HepG2 (cell line): ENCODE measurements around the gene TFDP1. TPM values are rescaled to one million over a fixed set of nuclear protein-coding genes. Genes with fewer than 3 reads are reported as not detected.

ENCODE experiments used
- AHR ChIP-seq: IDR thresholded peaks from 2 replicates; pipeline ENCODE4 v1.6.1; 2018; ENCODE audit warnings: missing genetic modification reagents, missing compliant biosample characterization
- ARHGAP35 ChIP-seq: sonication (generic); formaldehyde crosslinking; IDR thresholded peaks from 2 replicates; pipeline ENCODE4 v1.9.0; 2022; ENCODE audit warnings: mild to moderate bottlenecking, inconsistent platforms, moderate library complexity, missing genetic modification reagents, borderline replicate concordance
- KMT2B ChIP-seq: IDR thresholded peaks from 2 replicates; pipeline ENCODE4 v1.6.1; 2016; ENCODE audit warnings: missing genetic modification reagents, missing compliant biosample characterization
- PAX8 ChIP-seq: sonication (generic); formaldehyde crosslinking; IDR thresholded peaks from 2 replicates; pipeline ENCODE4 v1.8.0; 2022; ENCODE audit warnings: mild to moderate bottlenecking, missing genetic modification reagents, borderline replicate concordance
- ZBTB20 ChIP-seq: sonication (generic); formaldehyde crosslinking; IDR thresholded peaks from 2 replicates; pipeline ENCODE4 v1.8.1; 2023; ENCODE audit warnings: missing genetic modification reagents, low read depth, mild to moderate bottlenecking, borderline replicate concordance
- ZNF136 ChIP-seq: sonication (generic); formaldehyde crosslinking; IDR thresholded peaks from 2 replicates; pipeline ENCODE4 v1.8.1; 2022; ENCODE audit warnings: low read depth, mild to moderate bottlenecking, moderate library complexity, missing genetic modification reagents
- ZNF550 ChIP-seq: sonication (generic); formaldehyde crosslinking; IDR thresholded peaks from 2 replicates; pipeline ENCODE4 v1.4.0; 2020; ENCODE audit warnings: mild to moderate bottlenecking, missing genetic modification reagents, borderline replicate concordance
- ZNF576 ChIP-seq: sonication (generic); formaldehyde crosslinking; IDR thresholded peaks from 2 replicates; pipeline ENCODE4 v1.4.0; 2020; ENCODE audit warnings: mild to moderate bottlenecking, missing genetic modification reagents
- polyA plus RNA-seq, 8 experiments: library from polyadenylated mRNA; depleted of rRNA in 3 of 8; stranded (reverse) in 7 of 8; unstranded in 1 of 8; fragments of >200 nt; fragmentation: Illumina TruSeq in 4 of 8; extraction: Trizol in 4 of 8; gene quantifications; 2 replicates each; pipeline versions ENCODE4 v1.2.1 to v1.2.3, GENCODE V29; 2011 to 2016; ENCODE audit warnings: low read depth in 4 of 8, missing spikeins in 1 of 8, mixed read lengths in 1 of 8; ENCODE audit not compliant: insufficient read depth in 1 of 8
- total RNA-seq, 5 experiments: library from RNA; depleted of rRNA; stranded (reverse); fragments of >200 nt; fragmentation: Illumina TruSeq; extraction: Trizol; gene quantifications; 2 replicates each; pipeline ENCODE4 v1.2.3, GENCODE V29; 2016; ENCODE audit warnings: low read depth in 1 of 5
- TF ChIP-seq, protein P1 (sequence below): sonication (generic); formaldehyde crosslinking; IDR thresholded peaks from 2 replicates; pipeline ENCODE4 v1.4.0; 2020; ENCODE audit warnings: mild to moderate bottlenecking, missing genetic modification reagents
- TF ChIP-seq, protein P2 (sequence below): sonication (generic); formaldehyde crosslinking; IDR thresholded peaks from 2 replicates; pipeline ENCODE4 v1.4.0; 2020; ENCODE audit warnings: low read depth, missing genetic modification reagents
- TF ChIP-seq, protein P3 (sequence below): sonication (generic); formaldehyde crosslinking; conservative IDR thresholded peaks from 2 replicates; pipeline ENCODE4 v1.8.0; 2022; ENCODE audit warnings: low read depth, missing genetic modification reagents

Gene TFDP1
- total and polyA plus RNA-seq, 2 of the 13 experiments (the other 11 are each of a cell fraction or from before 2014, with no cell fraction given) = 38.0 to 84.2 TPM

- TF ChIP-seq ZNF576 (CRISPR knock-in tag) = no peak
- TF ChIP-seq KMT2B = no peak
- no peak for TF ChIP-seq ZNF136 (CRISPR knock-in tag)
- TF ChIP-seq, protein P1, sequence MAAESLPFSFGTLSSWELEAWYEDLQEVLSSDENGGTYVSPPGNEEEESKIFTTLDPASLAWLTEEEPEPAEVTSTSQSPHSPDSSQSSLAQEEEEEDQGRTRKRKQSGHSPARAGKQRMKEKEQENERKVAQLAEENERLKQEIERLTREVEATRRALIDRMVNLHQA = no peak
- TF ChIP-seq ZBTB20 (CRISPR knock-in tag) = no peak
- TF ChIP-seq ZNF550 (CRISPR knock-in tag) = no peak
- TF ChIP-seq ARHGAP35 (CRISPR knock-in tag) = no peak
- TF ChIP-seq AHR (CRISPR knock-in tag) = no peak
- TF ChIP-seq, protein P2, sequence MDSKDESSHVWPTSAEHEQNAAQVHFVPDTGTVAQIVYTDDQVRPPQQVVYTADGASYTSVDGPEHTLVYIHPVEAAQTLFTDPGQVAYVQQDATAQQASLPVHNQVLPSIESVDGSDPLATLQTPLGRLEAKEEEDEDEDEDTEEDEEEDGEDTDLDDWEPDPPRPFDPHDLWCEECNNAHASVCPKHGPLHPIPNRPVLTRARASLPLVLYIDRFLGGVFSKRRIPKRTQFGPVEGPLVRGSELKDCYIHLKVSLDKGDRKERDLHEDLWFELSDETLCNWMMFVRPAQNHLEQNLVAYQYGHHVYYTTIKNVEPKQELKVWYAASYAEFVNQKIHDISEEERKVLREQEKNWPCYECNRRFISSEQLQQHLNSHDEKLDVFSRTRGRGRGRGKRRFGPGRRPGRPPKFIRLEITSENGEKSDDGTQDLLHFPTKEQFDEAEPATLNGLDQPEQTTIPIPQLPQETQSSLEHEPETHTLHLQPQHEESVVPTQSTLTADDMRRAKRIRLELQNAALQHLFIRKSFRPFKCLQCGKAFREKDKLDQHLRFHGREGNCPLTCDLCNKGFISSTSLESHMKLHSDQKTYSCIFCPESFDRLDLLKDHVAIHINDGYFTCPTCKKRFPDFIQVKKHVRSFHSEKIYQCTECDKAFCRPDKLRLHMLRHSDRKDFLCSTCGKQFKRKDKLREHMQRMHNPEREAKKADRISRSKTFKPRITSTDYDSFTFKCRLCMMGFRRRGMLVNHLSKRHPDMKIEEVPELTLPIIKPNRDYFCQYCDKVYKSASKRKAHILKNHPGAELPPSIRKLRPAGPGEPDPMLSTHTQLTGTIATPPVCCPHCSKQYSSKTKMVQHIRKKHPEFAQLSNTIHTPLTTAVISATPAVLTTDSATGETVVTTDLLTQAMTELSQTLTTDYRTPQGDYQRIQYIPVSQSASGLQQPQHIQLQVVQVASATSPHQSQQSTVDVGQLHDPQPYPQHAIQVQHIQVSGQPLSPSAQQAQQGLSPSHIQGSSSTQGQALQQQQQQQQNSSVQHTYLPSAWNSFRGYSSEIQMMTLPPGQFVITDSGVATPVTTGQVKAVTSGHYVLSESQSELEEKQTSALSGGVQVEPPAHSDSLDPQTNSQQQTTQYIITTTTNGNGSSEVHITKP = no peak
- no peak for TF ChIP-seq PAX8 (CRISPR knock-in tag)
- TF ChIP-seq, protein P3, sequence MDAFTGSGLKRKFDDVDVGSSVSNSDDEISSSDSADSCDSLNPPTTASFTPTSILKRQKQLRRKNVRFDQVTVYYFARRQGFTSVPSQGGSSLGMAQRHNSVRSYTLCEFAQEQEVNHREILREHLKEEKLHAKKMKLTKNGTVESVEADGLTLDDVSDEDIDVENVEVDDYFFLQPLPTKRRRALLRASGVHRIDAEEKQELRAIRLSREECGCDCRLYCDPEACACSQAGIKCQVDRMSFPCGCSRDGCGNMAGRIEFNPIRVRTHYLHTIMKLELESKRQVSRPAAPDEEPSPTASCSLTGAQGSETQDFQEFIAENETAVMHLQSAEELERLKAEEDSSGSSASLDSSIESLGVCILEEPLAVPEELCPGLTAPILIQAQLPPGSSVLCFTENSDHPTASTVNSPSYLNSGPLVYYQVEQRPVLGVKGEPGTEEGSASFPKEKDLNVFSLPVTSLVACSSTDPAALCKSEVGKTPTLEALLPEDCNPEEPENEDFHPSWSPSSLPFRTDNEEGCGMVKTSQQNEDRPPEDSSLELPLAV = no peak
These were observed 74.3 kb downstream of the TFDP1 start (continued) for GRCh38 chr13:113658836-113659235.
